Measurements from ENCODE around the gene LRRTM4. TPM values are rescaled to one million over a fixed set of nuclear protein-coding genes. Genes with fewer than 3 reads are reported as not detected.

LRRTM4 gene
- polyA plus RNA-seq, 1 donor (not counting 4 experiments of a cell fraction or from before 2014, with no cell fraction given), result not detected

- no peaks in the 10 kb centered on the region for H3K9me3 ChIP-seq (ENCODE audit: control insufficient read depth, low read depth, low read length)
- FAIRE-seq, result no peak
Measured at GRCh38 chr2:77434880-77435279, 87.3 kb downstream of the LRRTM4 start.

GRCh38 chr2:77428946-77429345 is 93.2 kb downstream of the LRRTM4 start:
- H3K36me3 ChIP-seq (ENCODE audit: control insufficient read depth in 2 of 2, extremely low read depth in 1 of 2, insufficient read depth in 2 of 2, low read length in 2 of 2), result no peaks in the 10 kb centered on the region
- no peaks in the 10 kb centered on the region for H4K20me1 ChIP-seq (ENCODE audit: control insufficient read depth, extremely low read depth, insufficient read depth, low read length)
- no peaks in the 10 kb centered on the region for H3K4me1 ChIP-seq (ENCODE audit: control insufficient read depth, extremely low read depth, insufficient read depth, low read length)
- FAIRE-seq, result no peak
- no peak for DNase-seq (ENCODE audit: low read depth, low spot score)
- no peak overlapping the region for H3K4me3 ChIP-seq (ENCODE audit: control insufficient read depth in 2 of 3, extremely low read depth in 1 of 3, insufficient read depth in 2 of 3, low read depth in 1 of 3, low read length in 3 of 3)
- H3K9me3 ChIP-seq (ENCODE audit: control insufficient read depth, low read depth, low read length), result no peaks in the 10 kb centered on the region
- no peaks in the 10 kb centered on the region for H3K27me3 ChIP-seq (ENCODE audit: control insufficient read depth, extremely low read depth, insufficient read depth, low read length)
- no peaks in the 10 kb centered on the region for H3K79me2 ChIP-seq (ENCODE audit: control insufficient read depth, insufficient read depth, low read length)
- H3K4me2 ChIP-seq (ENCODE audit: control insufficient read depth, extremely low read depth, insufficient read depth, low read depth, low read length), result no peak overlapping the region
- H3K27ac ChIP-seq (ENCODE audit: control insufficient read depth, insufficient read depth, low read length), result no peak overlapping the region
- no peaks in the 10 kb centered on the region for H3K9me1 ChIP-seq (ENCODE audit: control insufficient read depth, extremely low read depth, insufficient read depth, low read length)
- H2AFZ ChIP-seq (ENCODE audit: control insufficient read depth, low read length), result no peak overlapping the region
- no peak for TF ChIP-seq EZH2 (IDR thresholded peaks at IDR 0.05; ENCODE audit: low read length)
- TF ChIP-seq CTCF (optimal IDR thresholded peaks at IDR 0.05 in 1 of 3, IDR thresholded peaks at IDR 0.05 in 1 of 3, conservative IDR thresholded peaks at IDR 0.05 in 1 of 3; ENCODE audit: extremely low read depth in 1 of 3, insufficient read depth in 2 of 3, low read length in 3 of 3), result no peak
- dilution Hi-C loops (cut with MboI; ENCODE audit: extremely low pct_ligation_motif_present, low sequenced_read_pairs), result no loop called here
- no peak overlapping the region for H3K9ac ChIP-seq (ENCODE audit: control insufficient read depth, extremely low read depth, insufficient read depth, low read length)

More at GRCh38 chr2:77434880-77435279, 87.3 kb downstream of the LRRTM4 start:
- Histone ChIP-seq H3K4me1 (ENCODE audit: control insufficient read depth, extremely low read depth, insufficient read depth, low read length) (no peaks in the 10 kb centered on the region), H3K27ac (ENCODE audit: control insufficient read depth, insufficient read depth, low read length) (no peak overlapping the region), H3K27me3 (ENCODE audit: control insufficient read depth, extremely low read depth, insufficient read depth, low read length) (no peaks in the 10 kb centered on the region), H3K4me3 (ENCODE audit: control insufficient read depth in 2 of 3, extremely low read depth in 1 of 3, insufficient read depth in 2 of 3, low read depth in 1 of 3, low read length in 3 of 3) (no peak overlapping the region), H3K9ac (ENCODE audit: control insufficient read depth, extremely low read depth, insufficient read depth, low read length) (no peak overlapping the region), H3K9me1 (ENCODE audit: control insufficient read depth, extremely low read depth, insufficient read depth, low read length) (no peaks in the 10 kb centered on the region), H3K79me2 (ENCODE audit: control insufficient read depth, insufficient read depth, low read length) (no peaks in the 10 kb centered on the region), H2AFZ (ENCODE audit: control insufficient read depth, low read length) (no peak overlapping the region), H4K20me1 (ENCODE audit: control insufficient read depth, extremely low read depth, insufficient read depth, low read length) (no peaks in the 10 kb centered on the region), H3K4me2 (ENCODE audit: control insufficient read depth, extremely low read depth, insufficient read depth, low read depth, low read length) (no peak overlapping the region), H3K36me3 (ENCODE audit: control insufficient read depth in 2 of 2, extremely low read depth in 1 of 2, insufficient read depth in 2 of 2, low read length in 2 of 2) (no peaks in the 10 kb centered on the region)
- dilution Hi-C loops (cut with MboI; ENCODE audit: extremely low pct_ligation_motif_present, low sequenced_read_pairs), result no loop called here
- TF ChIP-seq EZH2 (IDR thresholded peaks at IDR 0.05; ENCODE audit: low read length) (no peak), CTCF (optimal IDR thresholded peaks at IDR 0.05 in 1 of 3, IDR thresholded peaks at IDR 0.05 in 1 of 3, conservative IDR thresholded peaks at IDR 0.05 in 1 of 3; ENCODE audit: extremely low read depth in 1 of 3, insufficient read depth in 2 of 3, low read length in 3 of 3) (no peak)
- no peak for DNase-seq (ENCODE audit: low read depth, low spot score)
